ENCODE data around the gene LRPPRC. TPM values are rescaled to one million over a fixed set of nuclear protein-coding genes. Genes with fewer than 3 reads are reported as not detected.
A peak's percentile ranks its signal among the peaks of the same experiment; 100 is the strongest.
"Not testable (repeated sequence)": the region's sequence is repeated elsewhere in the genome, so short reads cannot be mapped to it uniquely, and the experiment has no call there.

The LRPPRC gene
- 100 to 1,000 TPM; 189 to 191 TPM for total RNA-seq

DNA sequence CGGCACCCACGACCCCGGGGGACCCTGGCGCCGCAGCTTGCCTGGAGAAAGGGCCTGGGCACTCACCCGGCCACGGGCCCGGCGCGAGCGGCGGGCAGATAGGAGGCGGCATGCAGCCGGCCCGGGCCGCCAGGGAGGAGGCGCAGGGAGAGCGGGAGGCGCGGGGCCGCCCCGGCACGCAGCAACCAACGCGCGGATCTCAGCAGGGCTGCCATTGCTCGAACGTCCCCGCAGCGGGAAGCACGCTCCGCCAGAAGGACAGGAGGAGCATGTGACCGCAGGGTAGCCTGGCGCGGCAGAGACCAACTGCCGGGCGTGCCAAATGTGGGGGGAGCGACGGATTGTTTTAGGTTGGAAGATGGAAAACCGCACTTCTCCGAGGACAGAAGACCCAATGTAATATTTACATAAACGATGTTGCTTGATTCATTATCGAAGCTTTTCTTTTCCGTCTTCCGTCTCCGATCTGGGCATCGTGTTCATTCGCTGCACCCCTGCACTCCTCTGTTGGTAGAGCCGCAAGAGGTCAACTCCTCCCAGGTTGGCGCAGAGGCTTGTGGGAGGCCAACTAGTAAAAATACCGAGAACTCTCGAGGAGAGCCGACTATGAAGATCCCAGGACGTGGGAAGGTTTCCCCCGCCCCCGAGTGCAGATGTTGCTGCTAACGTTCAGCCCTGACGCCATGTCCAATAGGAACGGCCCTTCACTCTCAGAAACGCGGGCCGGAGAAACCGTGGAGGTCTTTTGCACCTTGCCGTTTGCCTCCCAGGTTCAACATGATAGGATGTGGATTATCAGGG is at the start of gene LRPPRC:
Gene LRPPRC (minus strand): TSS at position 257 of the 801 bp plus-strand sequence. CDS start 42 bp downstream, at position 215.
- DNase-seq (peak; percentile 95), ATAC-seq (peak; percentile 97)
- ChIA-PET POLR2A (interaction anchor here (0.5 to 1.2 kb wide), 2 partner anchors 172 to 320 kb away, joined by 3 read pairs; partner anchors contain the start of gene C1GALT1C1L), CTCF (interaction anchor here (1.1 kb wide), 1 partner anchor 10 kb away, joined by 3 read pairs; no protein-coding TSS in a partner anchor)
- Mint-ChIP-seq H3K36me3 (ENCODE audit: low read depth) (peaks cover 39% of the 10 kb centered on the region), H3K4me1 (peaks cover 36% of the 10 kb centered on the region), H3K9me3 (ENCODE audit: low read depth) (no peaks in the 10 kb centered on the region), H3K4me3 (peak within 1 kb of the TSS; percentile 81), H3K27me3 (no peaks in the 10 kb centered on the region), H3K27ac (peak within 1 kb of the TSS; percentile 92)
- intact Hi-C loops (cut with DNase I, micrococcal nuclease), result loop anchor here (1.0 to 10.0 kb wide), 6 partner anchors 172 to 400 kb away; partner anchors contain the start of genes CAMKMT (in 2 of the 2), PREPL (in 2 of the 2), DYNC2LI1 (in 1 of the 2) and PLEKHH2 (in 1 of the 2)

DNA sequence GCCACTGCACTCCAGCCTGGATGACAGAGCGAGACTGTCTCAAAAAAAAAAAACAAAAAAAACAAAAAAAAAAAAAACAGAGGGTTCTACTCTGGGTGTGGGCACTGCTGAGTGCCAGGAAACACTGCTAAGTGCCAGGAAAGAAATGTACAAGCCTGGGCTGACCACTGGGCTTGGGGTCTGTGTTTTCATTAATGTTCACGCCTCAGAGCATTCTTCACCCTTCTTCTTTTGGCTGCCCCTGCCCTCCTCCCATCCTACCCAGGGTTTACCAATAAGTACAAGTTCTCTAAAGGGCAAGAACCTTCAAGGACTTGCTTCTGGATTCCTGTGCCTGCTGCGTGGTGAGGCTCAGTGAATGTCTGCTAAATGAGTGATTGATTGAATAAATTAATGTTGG is 49.3 kb upstream of the LRPPRC start:
- intact Hi-C loops (cut with DNase I, micrococcal nuclease), result no loop called here
- no peak overlapping the region for H3K27ac Mint-ChIP-seq
- no peaks in the 10 kb centered on the region for H3K36me3 Mint-ChIP-seq (ENCODE audit: low read depth)
- ATAC-seq, result no peak
- CTCF ChIA-PET, result interaction anchor here (0.7 to 2.1 kb wide), 8 partner anchors 9 to 344 kb away, joined by 3 to 24 read pairs (median 3); no protein-coding TSS in a partner anchor
- peaks cover 2% of the 10 kb centered on the region for H3K27me3 Mint-ChIP-seq
- H3K4me3 Mint-ChIP-seq, result no peak overlapping the region
- no peaks in the 10 kb centered on the region for H3K4me1 Mint-ChIP-seq
- no peaks in the 10 kb centered on the region for H3K9me3 Mint-ChIP-seq (ENCODE audit: low read depth)
- POLR2A ChIA-PET, result no interaction called here
- DNase-seq, result no peak

DNA sequence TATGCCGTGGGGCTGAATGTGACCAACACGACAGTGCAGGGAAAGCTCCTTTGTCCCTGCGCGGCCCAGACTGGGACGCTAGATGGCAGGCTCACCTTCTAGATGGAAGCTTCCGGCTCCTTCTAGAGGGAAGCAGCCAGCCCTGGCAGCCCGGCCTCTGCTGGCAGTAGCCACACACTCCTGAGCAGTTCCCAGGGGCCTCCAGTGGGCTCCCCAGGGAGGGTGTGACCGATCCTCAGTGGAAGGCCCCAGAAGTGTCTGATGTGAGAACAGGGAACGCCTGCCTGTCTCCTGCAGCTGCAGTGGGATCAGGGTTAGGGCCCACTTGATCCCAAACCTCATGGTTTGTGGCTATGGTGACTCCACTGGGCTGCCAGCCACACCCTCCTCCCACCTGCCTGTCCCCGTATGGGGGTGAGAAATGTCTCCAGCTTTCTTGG is 48.5 kb upstream of the LRPPRC start:
- DNase-seq, result peak; percentile 91
- no peaks in the 10 kb centered on the region for H3K4me1 Mint-ChIP-seq
- ATAC-seq, result peak; percentile 100
- no peaks in the 10 kb centered on the region for H3K9me3 Mint-ChIP-seq (ENCODE audit: low read depth)
- H3K36me3 Mint-ChIP-seq (ENCODE audit: low read depth), result no peaks in the 10 kb centered on the region
- H3K27me3 Mint-ChIP-seq, result peaks cover 2% of the 10 kb centered on the region
- intact Hi-C loops (cut with DNase I, micrococcal nuclease), result loop anchor here (1.0 to 5.0 kb wide), 8 partner anchors 166 to 913 kb away; no protein-coding TSS in a partner anchor
- POLR2A ChIA-PET, result interaction anchor here (1.1 kb wide), 1 partner anchor 48 kb away, joined by 4 read pairs; no protein-coding TSS in a partner anchor
- CTCF ChIA-PET, result interaction anchor here (0.5 to 2.1 kb wide), 39 partner anchors 8 to 1245 kb away, joined by 3 to 24 read pairs (median 3); no protein-coding TSS in a partner anchor
- no peak overlapping the region for H3K27ac Mint-ChIP-seq
- H3K4me3 Mint-ChIP-seq, result no peak overlapping the region

DNA sequence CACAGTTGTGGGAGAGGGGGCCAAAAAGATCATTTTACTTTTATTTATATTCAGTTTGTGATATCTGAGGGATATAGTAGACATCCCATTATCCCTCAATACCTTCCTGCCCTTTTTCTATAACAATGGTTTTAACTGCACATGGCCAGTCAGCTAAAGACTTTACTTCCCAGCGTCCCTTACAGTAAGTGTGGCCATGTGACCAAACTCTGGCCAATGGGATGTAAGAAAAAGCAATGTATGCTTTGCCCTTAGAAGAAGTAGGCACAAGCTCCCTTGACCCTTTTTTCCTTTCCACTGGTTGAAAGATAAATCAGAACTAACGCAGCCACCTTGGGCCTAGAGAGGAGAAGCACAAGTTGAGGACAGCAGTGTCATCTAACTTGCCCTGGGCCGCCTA is 44.6 kb upstream of the LRPPRC start:
- no peaks in the 10 kb centered on the region for H3K9me3 Mint-ChIP-seq (ENCODE audit: low read depth)
- POLR2A ChIA-PET, result no interaction called here
- ATAC-seq (no peak), DNase-seq (no peak)
- H3K4me3 Mint-ChIP-seq, result no peak overlapping the region
- H3K36me3 Mint-ChIP-seq (ENCODE audit: low read depth), result no peaks in the 10 kb centered on the region
- H3K27ac Mint-ChIP-seq, result no peak overlapping the region
- H3K4me1 Mint-ChIP-seq, result no peaks in the 10 kb centered on the region
- intact Hi-C loops (cut with DNase I, micrococcal nuclease), result loop anchor here (5.0 kb wide), 4 partner anchors 202 to 917 kb away; no protein-coding TSS in a partner anchor
- CTCF ChIA-PET, result interaction anchor here (0.7 to 1.5 kb wide), 2 partner anchors 202 to 329 kb away, joined by 3 read pairs; no protein-coding TSS in a partner anchor
- peaks cover 2% of the 10 kb centered on the region for H3K27me3 Mint-ChIP-seq

DNA sequence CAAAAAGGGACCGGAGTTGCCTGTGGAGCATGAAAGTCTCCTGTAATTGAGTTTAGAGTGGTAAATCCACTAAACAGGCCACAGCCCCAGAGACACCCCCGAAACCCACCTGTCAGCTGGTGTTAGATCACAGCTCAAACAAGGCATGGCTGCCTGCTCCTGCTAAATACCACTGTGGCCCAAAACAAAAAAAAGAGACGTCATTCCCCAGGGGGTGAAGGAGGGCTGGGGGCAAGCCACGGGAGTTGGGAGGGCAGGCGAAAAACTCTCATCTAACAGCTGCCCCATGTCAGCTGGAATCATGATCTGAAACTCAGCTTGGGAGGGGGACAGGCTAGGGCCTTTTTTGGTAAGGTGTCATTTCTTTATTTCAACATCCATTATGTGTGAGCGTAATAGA is 42.5 kb upstream of the LRPPRC start:
- ChIA-PET CTCF (interaction anchor here (0.7 to 1.0 kb wide), 3 partner anchors 329 to 920 kb away, joined by 3 to 4 read pairs (median 3); no protein-coding TSS in a partner anchor), POLR2A (no interaction called here)
- no peaks in the 10 kb centered on the region for H3K4me1 Mint-ChIP-seq
- no peak overlapping the region for H3K4me3 Mint-ChIP-seq
- no peak for ATAC-seq
- no peak overlapping the region for H3K27ac Mint-ChIP-seq
- DNase-seq, result no peak
- peaks cover 2% of the 10 kb centered on the region for H3K27me3 Mint-ChIP-seq
- H3K36me3 Mint-ChIP-seq (ENCODE audit: low read depth), result no peaks in the 10 kb centered on the region
- intact Hi-C loops (cut with DNase I, micrococcal nuclease), result no loop called here
- H3K9me3 Mint-ChIP-seq (ENCODE audit: low read depth), result no peaks in the 10 kb centered on the region

DNA sequence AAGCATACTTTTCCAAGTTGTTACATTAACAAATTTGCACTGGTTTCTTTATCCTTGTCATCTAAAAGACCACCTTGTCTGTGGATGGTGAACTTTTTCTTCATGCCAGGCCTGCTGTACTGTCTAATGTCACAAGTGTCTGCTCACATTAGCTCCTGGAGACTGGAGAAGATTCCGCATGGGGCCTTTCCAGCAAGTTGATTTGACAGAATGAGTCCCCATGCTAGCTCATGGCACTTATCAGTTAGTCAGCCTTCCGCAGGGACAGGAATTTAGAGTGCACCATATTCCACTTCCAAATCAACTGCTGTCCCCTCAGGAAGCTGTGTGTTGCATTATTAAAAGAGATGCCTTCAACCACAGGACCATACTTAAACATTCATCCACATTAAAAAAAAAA is 41.4 kb upstream of the LRPPRC start:
- no peak overlapping the region for H3K4me3 Mint-ChIP-seq
- ATAC-seq, result no peak
- POLR2A ChIA-PET, result no interaction called here
- H3K27ac Mint-ChIP-seq, result no peak overlapping the region
- H3K27me3 Mint-ChIP-seq, result peaks cover 4% of the 10 kb centered on the region
- no peaks in the 10 kb centered on the region for H3K4me1 Mint-ChIP-seq
- DNase-seq, result no peak
- no peaks in the 10 kb centered on the region for H3K36me3 Mint-ChIP-seq (ENCODE audit: low read depth)
- intact Hi-C loops (cut with DNase I, micrococcal nuclease), result no loop called here
- no peaks in the 10 kb centered on the region for H3K9me3 Mint-ChIP-seq (ENCODE audit: low read depth)
- CTCF ChIA-PET, result interaction anchor here (1.0 kb wide), 1 partner anchor 921 kb away, joined by 4 read pairs; no protein-coding TSS in a partner anchor

DNA sequence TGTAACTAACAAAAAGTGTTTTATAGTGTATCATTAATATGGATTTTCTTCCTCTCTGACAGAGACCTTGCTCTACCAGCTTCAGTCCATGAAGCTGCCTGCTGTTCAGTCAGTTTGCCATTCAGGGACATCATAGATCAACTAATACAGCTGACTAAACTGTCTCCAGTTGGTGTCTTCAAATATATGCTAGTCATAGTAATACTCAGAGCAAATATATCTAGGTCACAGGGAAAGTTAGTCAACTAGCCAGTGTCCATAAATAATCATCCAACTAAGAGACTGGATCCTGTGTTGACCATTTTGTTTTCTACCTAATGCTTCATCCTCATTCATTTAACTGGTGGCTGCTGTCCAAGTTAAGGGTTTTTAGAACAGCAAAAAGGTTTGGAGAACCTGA is 38.2 kb upstream of the LRPPRC start:
- H3K9me3 Mint-ChIP-seq (ENCODE audit: low read depth), result no peaks in the 10 kb centered on the region
- DNase-seq (no peak), ATAC-seq (no peak)
- ChIA-PET CTCF (no interaction called here), POLR2A (no interaction called here)
- H3K4me3 Mint-ChIP-seq, result no peak overlapping the region
- peaks cover 2% of the 10 kb centered on the region for H3K27me3 Mint-ChIP-seq
- no peaks in the 10 kb centered on the region for H3K36me3 Mint-ChIP-seq (ENCODE audit: low read depth)
- no peaks in the 10 kb centered on the region for H3K4me1 Mint-ChIP-seq
- intact Hi-C loops (cut with DNase I, micrococcal nuclease), result no loop called here
- no peak overlapping the region for H3K27ac Mint-ChIP-seq

DNA sequence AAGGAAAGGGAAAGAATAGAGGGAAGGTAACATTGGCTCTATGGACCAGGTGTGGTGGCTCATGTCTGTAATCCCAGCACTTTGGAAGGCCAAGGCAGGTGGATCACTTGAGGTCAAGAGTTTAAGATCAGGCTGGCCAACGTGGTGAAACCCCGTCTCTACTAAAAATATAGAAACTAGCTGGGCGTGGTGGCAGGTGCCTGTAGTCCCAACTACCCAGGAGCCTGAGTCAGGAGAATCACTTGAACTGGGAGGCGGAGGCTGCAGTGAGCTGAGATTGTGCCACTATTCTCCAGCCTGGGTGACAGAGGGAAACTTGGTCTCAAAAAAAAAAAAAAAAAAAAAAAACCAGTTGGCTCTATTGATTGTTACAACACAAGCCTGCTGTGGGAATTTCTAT is 31.3 kb upstream of the LRPPRC start:
- H3K4me3 Mint-ChIP-seq; H3K27ac Mint-ChIP-seq; ATAC-seq; intact Hi-C loops (cut with DNase I, micrococcal nuclease); H3K9me3 Mint-ChIP-seq (ENCODE audit: low read depth); H3K27me3 Mint-ChIP-seq; DNase-seq; H3K4me1 Mint-ChIP-seq; H3K36me3 Mint-ChIP-seq (ENCODE audit: low read depth); POLR2A ChIA-PET: not testable (repeated sequence)
- CTCF ChIA-PET, result interaction anchor here (1.0 kb wide), 1 partner anchor 17 kb away, joined by 3 read pairs; no protein-coding TSS in a partner anchor

DNA sequence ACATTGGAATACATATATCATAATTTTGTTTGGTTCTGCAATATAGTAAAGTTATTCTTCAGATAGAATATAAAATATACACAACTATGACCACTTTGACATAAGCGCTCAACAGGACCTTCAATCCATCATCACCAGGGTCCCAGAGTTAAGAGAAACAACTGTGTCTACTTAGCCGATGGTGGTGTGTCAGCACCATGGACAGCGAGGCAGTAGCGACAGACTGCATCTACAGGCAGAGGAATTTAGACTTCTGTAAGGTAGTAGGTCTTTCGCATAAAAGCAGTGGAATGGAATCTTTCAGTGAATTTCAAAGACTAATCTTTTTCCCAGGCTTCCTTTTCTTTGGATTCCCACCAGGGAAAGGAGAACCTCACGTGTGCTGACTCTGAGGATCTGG is 20.5 kb upstream of the LRPPRC start:
- intact Hi-C loops (cut with DNase I, micrococcal nuclease), result no loop called here
- ChIA-PET POLR2A (no interaction called here), CTCF (no interaction called here)
- Mint-ChIP-seq H3K9me3 (ENCODE audit: low read depth) (no peaks in the 10 kb centered on the region), H3K27ac (no peak overlapping the region), H3K4me3 (no peak overlapping the region), H3K27me3 (peaks cover 17% of the 10 kb centered on the region), H3K36me3 (ENCODE audit: low read depth) (no peaks in the 10 kb centered on the region), H3K4me1 (no peaks in the 10 kb centered on the region)
- ATAC-seq (no peak), DNase-seq (peak; percentile 70)

DNA sequence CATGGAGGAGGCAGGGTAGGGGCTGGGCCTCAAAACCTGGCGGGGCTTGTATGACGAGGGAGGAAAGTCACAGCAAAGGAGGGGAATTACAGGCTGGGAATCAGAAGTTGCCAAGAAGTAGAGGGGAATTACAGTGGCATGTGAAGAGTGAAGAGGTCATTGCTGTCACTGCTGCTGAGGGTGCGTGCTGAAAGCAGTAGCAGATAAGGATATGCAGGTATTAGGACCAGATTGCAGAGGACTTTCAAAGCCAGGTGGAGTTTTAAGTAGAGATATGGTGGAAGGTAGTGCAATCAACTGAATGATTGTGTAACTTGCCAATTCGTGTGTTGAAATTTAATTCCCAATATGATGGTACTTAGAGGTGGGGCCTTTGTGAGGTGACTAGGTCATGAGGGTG is 19.4 kb upstream of the LRPPRC start:
- no peaks in the 10 kb centered on the region for H3K36me3 Mint-ChIP-seq (ENCODE audit: low read depth)
- intact Hi-C loops (cut with DNase I, micrococcal nuclease), result no loop called here
- ChIA-PET CTCF (no interaction called here), POLR2A (no interaction called here)
- H3K4me3 Mint-ChIP-seq, result no peak overlapping the region
- H3K9me3 Mint-ChIP-seq (ENCODE audit: low read depth), result no peaks in the 10 kb centered on the region
- DNase-seq, result no peak
- no peaks in the 10 kb centered on the region for H3K4me1 Mint-ChIP-seq
- H3K27me3 Mint-ChIP-seq, result peaks cover 19% of the 10 kb centered on the region
- H3K27ac Mint-ChIP-seq, result no peak overlapping the region
- no peak for ATAC-seq

DNA sequence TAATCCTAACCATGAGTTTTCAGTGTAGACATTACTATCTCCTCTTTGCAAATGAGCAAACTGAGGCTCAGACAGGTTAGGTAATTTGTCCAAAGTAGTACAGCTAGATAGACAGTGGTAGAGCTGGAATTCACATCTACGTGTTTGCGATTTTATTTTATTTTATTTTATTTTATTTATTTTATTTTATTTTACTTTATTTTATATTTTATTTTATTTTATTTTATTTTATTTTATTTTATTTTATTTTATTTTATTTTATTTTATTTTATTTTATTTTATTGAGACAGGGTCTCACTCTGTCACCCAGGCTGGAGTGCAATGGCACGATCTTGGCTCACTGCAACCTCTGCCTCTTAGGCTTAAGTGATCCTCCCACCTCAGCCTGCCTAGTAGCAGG is 17.4 kb upstream of the LRPPRC start:
- H3K4me1 Mint-ChIP-seq; DNase-seq; H3K4me3 Mint-ChIP-seq; H3K36me3 Mint-ChIP-seq (ENCODE audit: low read depth); H3K9me3 Mint-ChIP-seq (ENCODE audit: low read depth); intact Hi-C loops (cut with DNase I, micrococcal nuclease); H3K27ac Mint-ChIP-seq; ATAC-seq: not testable (repeated sequence)
- peaks cover 21% of the 10 kb centered on the region for H3K27me3 Mint-ChIP-seq
- ChIA-PET POLR2A (interaction anchor here (0.6 kb wide), 1 partner anchor 27 kb away, joined by 4 read pairs; no protein-coding TSS in a partner anchor), CTCF (interaction anchor here (0.7 kb wide), 1 partner anchor 10 kb away, joined by 3 read pairs; no protein-coding TSS in a partner anchor)

Data from activated CD4-positive, alpha-beta T cell treated with anti-CD3 and anti-CD28 coated beads for 36 hours (primary cell).